NCI-H69 (cell line): ENCODE measurements around the gene NOL9.

Experiments used
- DNase-seq: peaks from one replicate; lab custom pipeline; 2025; lab: John Stamatoyannopoulos, UW

The NOL9 gene

DNA sequence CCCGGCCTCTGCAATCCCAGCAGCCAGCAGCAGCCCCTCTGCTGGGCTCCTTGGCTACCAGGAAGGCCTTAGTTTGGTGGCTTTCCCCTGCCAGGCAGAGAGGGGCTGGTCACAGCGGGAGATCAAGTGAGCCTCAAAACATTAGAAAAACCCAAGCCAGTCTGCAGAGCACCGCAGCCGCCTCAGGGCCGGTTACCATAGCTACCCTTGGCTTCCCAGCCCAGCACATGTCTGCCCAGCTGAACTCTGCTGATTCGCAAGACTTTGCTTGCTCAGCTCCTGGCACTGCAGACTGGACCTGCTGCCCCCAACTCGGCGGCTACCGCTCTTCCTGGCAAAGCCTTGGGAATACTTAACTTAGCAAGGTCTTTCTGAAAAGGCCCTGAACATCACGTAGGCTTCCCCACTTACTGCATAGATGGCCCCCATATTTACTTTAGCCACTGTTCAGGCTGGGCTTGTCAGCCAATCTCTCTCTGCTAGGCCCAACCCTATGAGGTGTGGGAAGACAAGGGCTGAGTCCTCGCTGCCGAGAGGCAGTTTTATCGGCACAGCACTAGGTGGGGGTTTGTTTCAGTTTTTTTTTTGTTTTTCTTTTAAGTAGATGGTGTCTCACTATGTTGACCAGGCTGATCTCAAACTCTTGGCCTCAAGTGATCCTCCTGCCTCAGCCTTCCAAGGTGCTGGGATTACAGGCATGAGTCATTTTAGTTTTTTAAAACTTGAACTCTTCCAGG is 34.2 kb downstream of the NOL9 start:
- peak; percentile 91 for DNase-seq

DNA sequence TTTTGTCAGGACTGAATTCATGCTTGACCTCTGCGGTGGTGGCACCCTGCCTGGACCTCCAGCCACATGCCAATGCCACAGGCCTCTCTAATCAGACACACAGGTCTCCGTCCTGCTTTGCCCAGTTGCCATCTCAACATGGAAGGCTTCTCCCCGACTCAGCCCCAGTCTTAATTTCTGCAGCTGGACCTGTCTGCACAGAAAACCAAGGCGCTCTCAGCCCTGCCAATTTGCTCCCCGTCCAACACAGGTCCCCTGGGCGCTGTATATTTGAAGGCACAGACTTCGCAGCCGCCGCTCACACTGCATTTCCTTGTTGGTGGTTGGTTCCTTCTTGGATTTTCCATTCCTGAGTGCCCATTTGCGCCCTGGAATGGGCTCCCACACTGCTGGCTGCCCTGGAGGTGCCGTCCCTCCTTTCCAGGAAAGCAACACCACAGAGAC is 34.8 kb downstream of the NOL9 start:
- peak; percentile 77 for DNase-seq

DNA sequence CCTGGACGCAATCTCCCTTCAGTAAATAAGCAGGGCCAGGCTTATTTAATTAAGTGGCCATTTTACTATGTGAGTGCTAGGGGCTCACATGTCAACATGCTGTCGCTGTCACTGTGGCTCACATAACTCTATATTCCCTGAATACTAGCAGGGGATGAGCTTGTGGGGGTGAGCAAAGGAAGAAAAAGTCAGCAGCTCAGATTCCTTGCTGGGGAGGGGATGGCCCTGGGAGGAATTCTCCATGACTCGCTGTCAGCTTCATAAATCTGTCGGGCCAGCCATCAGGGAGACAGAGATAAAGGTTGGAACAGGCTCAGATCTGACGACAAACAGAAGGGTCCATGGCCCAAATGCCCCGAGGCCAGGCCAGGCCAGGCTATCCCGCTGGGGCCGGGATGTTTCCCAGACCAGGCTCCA is 36.9 kb downstream of the NOL9 start:
- no peak for DNase-seq

DNA sequence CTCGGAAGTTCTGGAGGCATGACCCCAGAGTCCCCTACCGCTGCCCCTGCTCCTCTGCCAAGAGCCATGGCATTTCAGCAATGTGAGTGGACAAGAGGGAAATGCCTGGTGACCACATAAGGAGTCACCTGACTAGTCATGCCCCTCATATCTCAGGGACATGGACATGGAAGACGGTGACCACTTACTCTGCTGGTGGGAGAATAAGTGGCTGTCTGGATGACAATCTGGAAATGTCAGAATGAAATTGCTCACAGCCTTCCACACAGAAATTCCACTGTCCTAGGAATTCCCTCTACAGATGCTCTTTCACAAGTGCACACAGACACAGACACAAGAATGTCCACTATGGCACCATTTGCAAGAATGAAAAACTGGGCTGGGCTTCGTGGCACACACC is 38.5 kb downstream of the NOL9 start:
- DNase-seq: no peak

DNA sequence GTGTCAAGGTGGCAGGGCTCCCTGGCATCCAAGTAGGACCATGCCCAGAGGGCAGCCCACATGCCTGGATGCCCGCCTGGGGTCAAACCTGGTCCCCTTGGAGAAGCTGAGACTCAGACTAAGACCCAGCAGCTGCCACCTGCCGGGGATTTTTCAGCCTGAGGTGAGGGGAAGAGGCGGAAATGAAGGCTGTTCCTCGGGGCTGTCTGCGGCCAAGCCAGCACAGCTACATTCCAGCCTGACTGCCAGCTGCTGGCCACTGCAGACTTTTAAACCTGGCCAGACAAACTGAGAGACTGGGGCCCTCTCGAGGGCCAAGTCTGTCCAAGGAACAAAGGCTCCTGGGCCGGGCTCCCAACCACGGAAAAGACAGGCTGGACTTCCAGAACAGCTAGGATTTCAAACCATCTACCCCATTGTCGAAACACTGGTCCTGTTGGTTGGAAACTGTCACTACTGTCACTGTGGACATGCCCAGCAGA is 41.0 kb downstream of the NOL9 start:
- no peak for DNase-seq

DNA sequence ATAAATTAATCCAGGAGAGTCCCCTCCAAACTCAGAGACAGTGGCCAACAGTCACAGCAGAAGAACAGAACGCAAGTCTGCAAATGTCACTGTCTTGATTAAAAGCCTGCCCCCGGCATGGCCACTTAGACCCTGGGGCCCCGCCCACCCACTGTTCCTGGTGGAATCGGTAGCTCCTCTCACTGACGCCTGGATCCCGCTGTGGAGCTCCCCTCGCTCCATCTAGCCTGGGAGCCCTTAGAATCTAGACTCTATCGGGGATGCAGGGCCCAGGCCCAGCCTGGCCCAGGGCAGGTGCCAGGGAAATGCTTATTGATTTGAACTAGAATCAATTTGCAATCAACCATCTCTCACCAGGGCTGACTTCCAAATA is 41.4 kb downstream of the NOL9 start:
- no peak for DNase-seq

DNA sequence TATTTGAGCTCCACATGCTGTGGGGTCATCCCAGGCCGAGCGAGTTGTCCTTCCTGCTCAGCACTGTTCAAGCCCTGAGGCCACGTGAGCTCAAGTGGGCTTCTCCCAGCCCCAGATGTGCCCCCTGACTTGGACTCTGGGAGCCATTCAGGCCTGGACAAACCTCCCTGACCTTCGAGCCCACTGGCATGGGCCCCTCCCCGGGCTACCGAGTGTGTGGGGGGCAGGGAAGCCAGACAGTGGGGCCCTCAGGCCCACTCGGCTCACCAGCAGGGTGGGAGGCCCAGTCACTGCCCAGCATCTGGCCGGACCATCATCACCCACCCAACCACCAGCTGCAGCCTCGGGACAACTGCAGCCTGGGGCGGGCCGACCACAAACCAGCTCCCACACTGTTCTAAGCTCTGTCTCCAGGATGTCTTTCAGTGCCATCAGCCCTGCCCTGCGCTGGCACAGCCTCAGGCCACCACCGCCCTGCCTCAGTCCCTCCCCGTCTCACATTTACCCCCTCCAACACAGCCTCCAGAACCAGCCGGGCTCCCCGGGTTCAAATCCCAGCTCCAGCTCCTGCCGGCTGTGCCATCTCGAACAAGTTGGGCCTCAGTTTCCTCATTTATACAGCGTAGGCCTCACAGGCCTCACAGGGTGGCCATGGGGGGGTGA is 41.9 kb downstream of the NOL9 start:
- no peak for DNase-seq

DNA sequence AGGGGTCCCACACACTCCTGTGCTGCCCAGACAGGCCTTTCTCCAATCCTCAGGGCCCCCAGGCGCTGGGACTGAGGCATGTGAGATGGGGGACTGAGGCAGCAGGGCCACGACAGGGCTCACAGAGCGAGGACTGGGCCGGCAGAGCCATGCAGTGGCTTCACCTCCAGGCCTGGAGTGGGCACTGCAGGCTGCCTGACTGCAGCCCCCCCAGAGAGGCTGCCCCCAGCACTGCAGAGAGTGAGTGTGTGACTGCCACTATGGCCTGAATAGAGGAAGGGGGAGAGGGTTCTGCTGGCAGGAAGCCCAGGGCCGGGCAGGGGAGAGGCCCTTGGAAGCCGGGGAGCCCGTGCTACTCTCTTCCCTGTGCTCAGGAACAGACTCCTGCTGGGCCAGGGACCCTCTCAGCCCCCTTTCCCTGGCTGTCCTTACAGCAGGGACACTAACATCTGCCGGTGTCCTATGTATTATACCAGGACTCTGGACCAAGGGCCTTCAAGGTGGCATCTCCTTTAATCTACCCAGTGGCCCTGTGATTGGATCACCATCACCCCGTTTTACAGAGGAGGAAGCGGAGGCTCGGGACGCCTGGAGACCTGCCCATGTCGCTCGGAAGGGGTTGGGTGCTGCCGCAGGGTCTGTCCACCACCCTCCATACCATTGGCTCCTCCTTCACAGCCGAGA is 42.6 kb downstream of the NOL9 start:
- DNase-seq: no peak

DNA sequence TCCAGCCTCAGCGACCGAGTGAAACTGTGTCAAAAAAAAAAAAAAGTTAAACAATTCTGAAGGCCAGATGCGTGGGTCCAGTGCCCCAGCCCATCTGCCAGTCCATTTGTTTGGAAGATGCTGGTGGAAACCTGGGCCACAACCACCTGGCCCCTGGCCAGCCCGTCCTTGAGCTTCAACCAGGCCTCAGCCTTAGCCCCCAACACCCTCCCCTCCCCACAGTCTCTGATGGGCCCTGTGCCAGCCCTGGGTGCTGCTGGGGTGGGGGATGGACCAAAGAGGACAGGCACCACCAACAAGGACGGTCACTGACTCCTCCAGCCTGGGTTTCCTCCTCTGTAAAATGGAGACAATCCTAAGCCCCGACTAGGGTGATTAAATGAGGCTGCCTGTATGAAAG is 43.3 kb downstream of the NOL9 start:
- no peak for DNase-seq

DNA sequence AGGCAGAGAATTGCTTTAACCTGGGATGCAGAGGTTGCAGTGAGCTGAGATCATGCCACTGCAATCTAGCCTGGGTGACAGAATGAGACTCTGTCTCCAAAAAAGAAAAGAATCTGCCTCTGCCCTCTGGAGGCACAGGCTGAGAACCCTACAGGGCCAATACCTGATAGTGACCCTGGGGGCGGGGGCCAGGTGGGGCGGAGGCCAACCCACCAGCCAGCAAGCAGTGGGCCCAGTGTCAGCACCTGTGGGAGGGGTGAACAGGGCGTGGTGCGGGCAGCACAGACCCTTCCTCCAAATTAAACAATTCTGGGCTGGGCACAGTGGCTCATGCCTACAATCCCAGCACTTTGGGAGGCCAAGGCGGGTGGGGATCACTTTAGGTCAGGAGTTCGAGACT is 43.8 kb downstream of the NOL9 start:
- DNase-seq: no peak

DNA sequence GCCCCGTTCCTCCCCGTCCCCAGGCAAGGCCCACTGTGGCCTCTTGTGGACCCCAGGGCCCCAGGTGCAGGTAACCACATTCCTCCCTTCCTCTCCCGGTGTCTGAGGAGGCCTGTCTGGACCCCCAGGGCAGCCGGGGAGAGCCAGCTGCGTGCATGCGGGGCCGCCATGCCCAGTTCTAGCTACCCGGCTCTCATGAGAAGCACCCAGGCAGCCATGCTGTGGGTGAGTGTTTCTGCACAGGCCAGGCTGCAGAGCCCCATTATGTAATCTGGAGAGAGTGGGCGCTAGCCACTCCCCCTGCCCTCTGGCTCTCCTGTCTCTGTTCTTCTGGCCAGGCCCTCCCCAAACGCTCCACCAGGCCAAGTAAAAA is 44.4 kb downstream of the NOL9 start:
- no peak for DNase-seq

DNA sequence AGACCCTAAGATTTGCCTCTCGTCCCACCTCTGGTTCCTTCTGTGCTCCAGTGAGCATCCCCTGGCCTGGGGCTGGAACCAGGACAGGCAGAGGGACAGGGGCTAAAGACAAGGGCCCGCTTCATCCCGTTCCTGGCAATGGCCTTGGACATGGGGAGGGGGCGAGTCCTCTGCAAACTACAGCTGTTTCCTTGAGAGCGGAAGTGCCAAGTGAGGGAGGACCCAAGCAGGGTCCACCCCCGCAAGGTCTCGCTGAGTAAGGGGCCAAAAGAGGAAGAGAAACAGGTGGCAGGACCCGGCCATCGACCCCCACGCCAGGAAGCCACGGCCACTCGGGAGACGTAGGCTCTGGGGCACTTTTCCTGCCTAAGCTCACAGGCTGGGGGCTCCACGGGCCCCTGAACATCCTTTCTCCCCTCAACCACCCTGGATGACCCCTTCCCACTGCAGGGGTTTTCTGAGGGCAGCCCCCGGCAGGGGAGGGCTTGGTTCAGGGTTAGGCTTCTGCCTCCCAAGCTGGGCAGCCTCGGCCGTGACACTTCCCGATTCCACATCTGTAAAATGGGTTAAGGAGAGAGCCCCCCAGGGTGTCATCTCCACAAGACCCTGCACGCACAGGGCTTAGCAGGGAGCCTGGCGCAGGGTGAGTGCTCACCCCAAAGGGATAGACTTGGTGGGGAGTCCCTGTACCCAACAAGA is 44.9 kb downstream of the NOL9 start:
- no peak for DNase-seq

DNA sequence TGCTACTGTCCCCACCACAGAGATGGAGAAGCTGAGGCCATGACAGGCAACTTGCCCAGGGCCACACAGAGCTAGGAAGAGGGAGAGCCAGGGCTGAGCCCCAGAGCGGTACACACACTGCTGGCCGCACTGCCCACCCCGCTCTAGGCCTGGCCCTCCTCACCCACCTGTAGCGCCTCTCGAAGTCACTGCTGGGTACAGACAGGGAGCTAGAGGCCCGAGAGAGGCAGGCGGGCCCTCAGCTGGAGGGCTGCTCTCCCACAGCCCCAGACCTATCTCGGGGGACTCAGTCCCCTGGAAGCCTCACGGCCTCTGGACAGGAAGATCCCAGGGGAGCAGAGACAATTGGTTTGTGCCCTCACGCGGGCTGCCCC is 45.5 kb downstream of the NOL9 start:
- DNase-seq: no peak

DNA sequence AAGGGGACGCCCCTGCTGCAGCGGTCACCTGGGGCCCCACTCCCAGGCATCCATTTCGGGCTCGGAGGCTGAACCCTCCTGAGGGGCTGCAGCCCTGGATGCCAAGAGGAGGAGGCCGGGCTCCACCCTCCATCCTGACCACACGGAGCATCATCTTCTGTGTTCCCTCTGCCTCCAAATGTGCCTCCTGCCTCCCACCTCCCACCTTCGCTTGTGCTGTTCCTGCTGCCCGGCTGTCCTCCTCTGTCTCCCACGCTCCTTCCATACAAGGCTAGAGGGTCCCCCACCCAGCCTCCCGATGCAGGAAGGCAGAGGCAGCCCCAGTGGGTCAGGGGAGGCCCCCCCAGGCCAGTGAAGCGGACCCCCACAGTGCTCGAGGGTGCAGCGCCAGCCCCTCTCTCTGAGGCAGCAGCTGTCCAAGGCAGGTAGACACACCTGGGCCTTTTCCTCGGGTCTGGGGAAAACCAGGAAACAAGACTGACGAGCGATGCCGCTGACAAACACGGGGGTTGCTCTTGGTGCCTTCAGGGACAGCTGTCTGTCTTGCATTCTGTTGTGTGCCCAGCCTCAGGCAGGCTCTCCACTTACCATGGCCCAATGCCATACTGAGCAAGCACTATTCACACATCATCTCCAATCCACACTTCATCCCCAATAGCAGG is 46.0 kb downstream of the NOL9 start:
- DNase-seq: no peak

DNA sequence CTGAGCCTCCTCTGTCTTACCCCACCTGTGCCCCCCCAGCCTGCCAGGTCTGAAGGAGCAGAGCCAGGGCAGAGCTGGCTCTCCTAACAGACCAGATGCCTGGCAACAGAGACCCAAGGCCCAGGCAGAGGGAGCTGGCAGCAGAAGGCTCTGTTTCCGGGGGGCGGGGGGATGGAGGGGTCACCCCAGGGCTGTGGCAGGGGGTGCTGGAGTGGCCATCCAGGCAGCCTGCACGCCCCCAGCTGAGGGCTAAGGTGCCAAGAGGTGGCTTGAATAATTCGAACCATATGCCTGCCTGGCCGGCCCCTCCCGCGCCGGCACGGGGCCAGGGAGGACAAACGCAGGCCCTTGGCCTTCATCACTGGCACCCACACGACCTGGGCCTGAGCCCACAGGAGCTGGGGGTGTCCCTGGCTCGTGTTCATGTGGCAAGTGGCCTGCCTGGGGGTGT is 46.8 kb downstream of the NOL9 start:
- DNase-seq: no peak

DNA sequence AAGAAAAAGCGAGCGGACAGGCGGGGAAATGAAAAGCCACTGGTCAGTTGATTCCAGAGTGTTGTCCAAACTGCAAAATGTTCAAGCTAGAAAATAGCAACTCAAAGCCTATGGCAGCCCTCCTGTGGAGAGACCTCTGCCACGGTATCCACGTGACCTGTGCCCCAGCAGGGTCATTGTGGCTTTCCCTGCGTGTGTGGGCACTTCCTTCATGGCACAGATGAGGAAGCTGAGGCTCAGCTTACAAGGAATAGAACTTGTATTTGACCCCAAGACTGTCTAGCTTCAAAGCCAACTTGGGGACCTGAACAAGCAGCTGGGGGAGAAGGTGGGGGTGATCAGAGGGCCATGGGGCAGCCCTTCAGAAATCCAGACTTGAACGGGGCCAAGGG is 47.3 kb downstream of the NOL9 start:
- no peak for DNase-seq

DNA sequence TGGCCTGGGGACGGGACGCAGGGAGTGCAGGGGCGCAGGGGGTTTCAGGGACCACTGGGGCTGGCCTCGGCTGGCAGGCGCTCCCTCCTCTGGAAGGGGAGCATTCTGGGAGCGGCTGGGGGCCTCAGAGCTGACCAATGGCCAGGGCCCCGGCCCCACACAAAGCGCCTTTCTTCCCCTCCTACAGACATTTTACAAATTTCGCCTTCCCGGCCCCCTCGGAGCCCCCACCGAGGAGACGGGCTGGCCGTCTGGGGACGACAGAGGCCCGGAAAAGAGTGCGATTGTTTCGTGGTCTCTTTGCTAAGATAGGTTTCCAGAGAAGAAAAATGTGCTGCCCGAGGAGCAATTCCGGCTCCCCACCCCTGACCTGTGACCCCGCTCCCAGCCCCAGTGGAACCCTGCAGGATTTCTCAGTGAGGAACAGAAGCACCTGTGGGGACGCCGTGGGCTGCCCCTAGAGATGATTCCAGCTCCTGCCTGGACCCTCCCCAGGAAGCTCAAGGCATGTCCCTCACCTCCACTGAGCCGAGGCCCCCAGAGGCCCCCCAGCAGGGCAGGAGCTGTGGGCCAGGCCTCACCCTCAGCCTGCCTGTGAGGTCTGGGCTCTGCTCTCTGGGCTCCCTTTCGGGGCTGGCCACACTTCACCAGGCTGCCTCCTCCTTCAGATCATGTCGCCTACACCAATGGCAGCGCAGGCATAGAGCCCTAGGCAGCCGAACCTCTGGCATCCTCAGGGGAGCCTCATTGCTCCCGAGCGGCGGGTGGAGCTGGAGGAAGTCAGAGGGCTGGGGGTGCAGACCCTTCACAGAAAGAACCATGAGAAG is 47.9 kb downstream of the NOL9 start:
- no peak for DNase-seq

DNA sequence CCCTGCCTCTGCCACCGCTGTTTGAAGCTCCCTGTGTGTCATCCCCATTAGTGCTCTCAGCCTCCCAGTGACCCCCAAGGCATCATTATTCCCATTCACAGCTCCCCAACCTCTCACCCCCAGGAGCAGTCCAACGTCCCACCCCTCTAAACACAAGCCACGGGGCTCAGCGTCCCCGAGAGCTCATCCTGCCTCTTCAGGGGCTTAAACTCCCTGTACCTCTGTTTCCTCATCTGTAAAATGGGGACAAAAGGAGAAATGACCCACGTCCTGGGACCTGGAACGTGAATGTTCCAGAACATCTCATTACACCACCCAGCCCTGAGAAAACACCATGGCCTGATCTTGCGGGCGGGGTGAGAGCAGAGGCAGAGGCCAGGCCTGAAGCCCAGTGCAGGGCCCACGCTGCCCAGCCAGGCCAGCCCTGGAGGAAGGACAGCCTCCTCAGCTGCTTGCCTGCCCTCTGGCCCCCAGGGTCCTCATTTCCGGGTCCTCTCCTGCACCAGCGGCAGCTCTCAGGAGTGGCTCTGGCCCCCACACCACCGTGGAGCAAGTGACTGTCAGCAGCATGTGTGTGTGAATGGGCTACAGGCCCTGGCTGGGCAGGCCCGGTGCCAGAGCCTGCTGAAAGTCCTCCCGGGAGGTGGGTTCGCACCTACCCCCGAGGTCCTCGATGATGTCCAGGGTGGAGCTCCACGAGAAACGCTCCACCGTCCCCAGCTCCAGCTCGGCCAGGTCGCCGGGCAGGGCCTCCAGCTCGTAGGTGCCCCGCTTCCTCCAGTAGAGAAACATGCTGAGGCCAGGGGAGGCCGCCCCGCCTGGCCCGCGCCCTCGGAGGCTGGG is 48.7 kb downstream of the NOL9 start:
- DNase-seq: no peak

DNA sequence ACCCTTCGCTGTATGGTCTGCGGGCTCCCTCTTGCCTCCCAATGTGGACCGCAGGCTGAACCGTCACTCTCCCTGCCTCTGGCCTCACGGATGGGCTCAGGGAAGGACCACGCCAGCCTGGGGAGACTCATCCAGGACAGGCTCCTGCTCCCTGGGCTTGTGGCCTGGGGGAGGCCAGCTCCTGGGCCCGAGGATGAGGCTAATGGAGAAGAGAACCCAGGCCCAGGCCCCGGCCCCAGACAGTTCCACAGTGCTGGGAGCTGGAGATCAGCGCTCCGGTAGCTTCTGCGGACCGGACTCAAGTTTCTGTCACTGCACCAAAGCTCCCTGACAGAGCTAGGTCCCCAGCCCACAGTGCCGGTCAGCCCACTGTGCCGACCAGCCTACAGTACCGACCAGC is 49.4 kb downstream of the NOL9 start:
- no peak for DNase-seq

DNA sequence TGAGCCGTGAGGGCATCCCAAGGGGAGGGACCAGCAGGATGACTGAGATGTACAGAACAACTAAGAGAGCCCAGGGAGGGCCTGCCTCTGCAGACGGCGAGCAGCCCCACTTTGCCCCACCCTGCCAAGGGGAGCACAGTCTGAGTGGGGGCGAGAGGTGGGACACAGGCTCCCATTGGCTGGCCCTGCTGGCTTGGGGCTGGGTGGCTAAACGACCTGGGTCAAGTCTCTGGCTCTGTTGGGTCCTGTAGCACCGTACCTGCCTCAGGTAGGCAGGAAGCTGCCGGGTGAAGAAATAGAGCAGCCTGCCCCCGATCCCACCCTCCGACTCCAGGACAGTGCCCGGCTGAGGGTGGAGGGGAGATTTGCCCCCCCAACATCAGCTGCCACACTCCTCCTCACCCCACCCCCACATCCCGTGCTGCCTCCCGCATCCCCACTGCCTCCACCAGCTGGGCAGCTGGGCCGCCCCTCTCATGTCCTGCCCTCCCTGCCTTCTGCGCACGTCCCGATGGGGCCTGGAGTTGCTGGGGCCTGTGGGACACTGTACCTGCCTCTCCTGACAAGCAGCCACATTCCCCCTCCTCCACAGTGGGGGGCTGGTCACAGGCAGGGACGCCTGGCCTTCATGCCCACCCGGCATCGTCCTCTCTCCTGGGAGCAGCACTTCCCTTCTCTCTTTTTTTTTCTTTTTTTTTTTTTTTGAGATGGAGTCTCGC is 50.3 kb downstream of the NOL9 start:
- no peak for DNase-seq
